ENCODE results near the gene WASHC4. TPM values are rescaled to one million over a fixed set of nuclear protein-coding genes. Genes with fewer than 3 reads are reported as not detected.

Gene WASHC4
- total and polyA plus RNA-seq, 10 of the 15 experiments (the other 5 are each of a cell fraction or from before 2014, with no cell fraction given): 16.0 to 50.6 (median 34.0) TPM

DNA sequence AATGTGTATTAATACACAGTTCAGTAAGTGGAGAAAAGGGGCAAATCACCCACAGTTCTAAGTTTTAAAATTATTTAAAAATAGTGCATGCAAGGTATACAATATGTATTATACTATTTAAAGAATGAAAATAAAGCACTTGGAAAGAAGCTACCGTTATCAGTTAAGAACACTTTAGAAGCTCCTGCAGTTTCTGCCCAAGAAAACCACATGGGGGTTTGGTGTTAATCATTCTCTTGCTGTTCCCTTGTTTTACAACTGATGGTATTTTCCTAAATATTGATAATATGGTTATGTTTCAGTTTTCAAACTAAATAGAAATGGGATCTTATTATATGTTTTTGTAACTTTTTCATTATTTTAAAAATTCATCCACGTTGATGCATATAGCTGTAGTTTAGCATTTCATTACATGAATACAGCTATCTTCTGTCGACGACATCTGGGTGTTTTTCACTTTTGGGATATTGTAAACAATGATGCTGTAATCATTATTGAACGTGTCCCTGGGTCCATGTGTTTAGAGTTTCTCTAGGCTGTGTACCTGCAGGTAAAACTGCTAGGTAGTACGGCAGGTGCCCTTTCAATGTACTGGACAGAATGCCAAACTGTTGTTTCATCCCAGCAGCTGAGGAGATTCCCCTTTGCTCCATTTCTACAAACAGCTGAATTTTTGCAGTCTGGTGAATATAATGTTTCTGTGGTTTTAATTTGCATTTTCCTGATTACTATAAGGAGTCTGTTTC lies 64.3 kb downstream of the WASHC4 start:
- Histone ChIP-seq H2AFZ (ENCODE audit: control insufficient read depth, low read depth, low read length) (no peak overlapping the region), H3K36me3 (ENCODE audit: control insufficient read depth in 2 of 2, insufficient read depth in 2 of 2, low read length in 1 of 2) (peaks cover 0 to 5% of the 10 kb centered on the region in 2 experiments; a peak in 3 of 4 replicates), H3K79me2 (ENCODE audit: control insufficient read depth, insufficient read depth, low read length) (no peaks in the 10 kb centered on the region), H3K27me3 (replicated peaks in 1 of 2; ENCODE audit: control insufficient read depth in 2 of 2, insufficient read depth in 2 of 2, low read length in 1 of 2) (no peaks in the 10 kb centered on the region), H3K4me1 (ENCODE audit: control insufficient read depth, insufficient read depth, low read length) (no peaks in the 10 kb centered on the region), H4K20me1 (ENCODE audit: control insufficient read depth, insufficient read depth) (no peaks in the 10 kb centered on the region), H3K9ac (ENCODE audit: control insufficient read depth, insufficient read depth, low read length) (no peak overlapping the region), H3K27ac (ENCODE audit: control insufficient read depth, insufficient read depth) (no peak overlapping the region), H3K4me2 (ENCODE audit: control insufficient read depth, insufficient read depth) (no peak overlapping the region), H3K4me3 (no peak overlapping the region), H3K9me3 (replicated peaks; ENCODE audit: control insufficient read depth, insufficient read depth, low read length) (no peaks in the 10 kb centered on the region)
- ChIA-PET CTCF (interaction anchor here (0.7 to 1.9 kb wide), 2 partner anchors 9 to 789 kb away, joined by 3 to 8 read pairs; no protein-coding TSS in a partner anchor), RAD21 (ENCODE audit: unreplicated experiment) (no interaction called here), POLR2A (no interaction called here), SMC1A (ENCODE audit: uncharacterized antibody, unreplicated experiment) (interaction anchor here (1.0 kb wide), 2 partner anchors 52 to 224 kb away, joined by 3 read pairs; no protein-coding TSS in a partner anchor)
- WGBS (ENCODE audit: insufficient coverage, insufficient replicate concordance, low lambda C conversion rate, missing lambda C conversion rate): 99% methylated on average over 6 of the region's 6 CpGs
- BruUV-seq (replicated peaks): no TSS peak
- FAIRE-seq (no peak), DNase-seq (ENCODE audit: low read depth, low spot score) (no peak), ATAC-seq (no peak)
- intact Hi-C loops (cut with micrococcal nuclease; ENCODE audit: unreplicated experiment) (no loop called here), in situ Hi-C loops (cut with MboI) (no loop called here)
- TF ChIP-seq NBN (IDR thresholded peaks at IDR 0.05): no peak

DNA sequence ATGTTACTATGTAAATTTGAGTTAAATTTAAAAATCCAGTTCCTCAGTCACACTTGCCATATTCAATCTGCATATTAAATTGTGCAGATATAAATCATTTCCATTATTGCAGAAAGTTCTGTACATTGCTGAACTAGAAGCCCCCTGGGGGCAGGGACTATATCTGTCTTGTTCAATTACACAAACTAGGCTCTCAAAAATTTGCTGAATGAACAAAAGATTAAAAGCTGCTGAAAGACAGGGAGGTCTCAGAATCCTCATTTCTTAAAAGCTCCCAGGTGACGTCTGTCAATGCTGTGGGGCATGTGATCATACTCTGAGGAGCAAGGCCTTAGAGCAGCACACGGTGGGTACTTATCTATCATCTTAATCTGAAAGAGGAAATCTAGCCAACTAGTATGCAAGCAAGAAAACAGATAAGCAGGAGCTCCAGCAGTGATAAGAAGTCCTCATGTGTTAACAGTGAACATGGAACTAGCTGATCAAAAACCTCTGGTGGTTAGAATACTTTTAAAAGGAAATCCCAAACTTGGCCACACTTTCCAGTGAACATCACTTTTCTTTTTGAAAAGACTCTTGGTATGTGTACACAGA lies 68.0 kb downstream of the WASHC4 start:
- DNase-seq (ENCODE audit: low read depth, low spot score): no peak
- Histone ChIP-seq H3K79me2 (ENCODE audit: control insufficient read depth, insufficient read depth, low read length) (no peaks in the 10 kb centered on the region), H3K9me3 (replicated peaks; ENCODE audit: control insufficient read depth, insufficient read depth, low read length) (no peaks in the 10 kb centered on the region), H4K20me1 (ENCODE audit: control insufficient read depth, insufficient read depth) (no peaks in the 10 kb centered on the region), H3K4me1 (ENCODE audit: control insufficient read depth, insufficient read depth, low read length) (no peaks in the 10 kb centered on the region), H3K36me3 (ENCODE audit: control insufficient read depth in 2 of 2, insufficient read depth in 2 of 2, low read length in 1 of 2) (peaks cover 0 to 4% of the 10 kb centered on the region in 2 experiments; a peak in 3 of 4 replicates), H3K9ac (ENCODE audit: control insufficient read depth, insufficient read depth, low read length) (no peak overlapping the region), H3K4me3 (no peak overlapping the region), H2AFZ (ENCODE audit: control insufficient read depth, low read depth, low read length) (no peak overlapping the region), H3K27ac (ENCODE audit: control insufficient read depth, insufficient read depth) (no peak overlapping the region), H3K4me2 (ENCODE audit: control insufficient read depth, insufficient read depth) (no peak overlapping the region), H3K27me3 (replicated peaks in 1 of 2; ENCODE audit: control insufficient read depth in 2 of 2, insufficient read depth in 2 of 2, low read length in 1 of 2) (no peaks in the 10 kb centered on the region)
- ATAC-seq: no peak
- SMC1A ChIA-PET (ENCODE audit: uncharacterized antibody, unreplicated experiment): interaction anchor here (0.6 to 1.4 kb wide), 4 partner anchors 10 to 1278 kb away, joined by 3 to 4 read pairs (median 4); no protein-coding TSS in a partner anchor
- TF ChIP-seq ETV6 (conservative IDR thresholded peaks at IDR 0.05 in 1 of 2, IDR thresholded peaks at IDR 0.05 in 1 of 2; ENCODE audit: borderline replicate concordance in 1 of 2, low read depth in 1 of 2) (no peak), MTA3 (IDR thresholded peaks at IDR 0.05; ENCODE audit: borderline replicate concordance, low read length) (no peak)
- no peak for FAIRE-seq
- 97% methylated on average over 2 of the region's 2 CpGs for WGBS (ENCODE audit: insufficient coverage, insufficient replicate concordance, low lambda C conversion rate, missing lambda C conversion rate)
- BruUV-seq (replicated peaks): no TSS peak
- intact Hi-C loops (cut with micrococcal nuclease; ENCODE audit: unreplicated experiment): no loop called here
- CTCF ChIA-PET: no interaction called here
- in situ Hi-C loops (cut with MboI): no loop called here
- RAD21 ChIA-PET (ENCODE audit: unreplicated experiment): no interaction called here
- POLR2A ChIA-PET: no interaction called here
